K562 (cell line): ENCODE results near the gene ITPR1. TPM values are rescaled to one million over a fixed set of nuclear protein-coding genes. Genes with fewer than 3 reads are reported as not detected.

Experiments used
- ATAC-seq: fragments of 200-7000 bp; cut with Tn5 transposase; 3 replicates; pipeline ENCODE4 v1.9.1; 2020; ENCODE audit warnings: moderate library complexity
- BruUV-seq: library from RNA; stranded (reverse); fragments of 400-500 nt; replicated peaks from 2 replicates; lab custom pipeline; 2021; lab: Mats Ljungman, UMichigan
- CTCF ChIA-PET: fragments of 300-600 bp; formaldehyde crosslinking; extraction: SDS; loops from one replicate; lab custom pipeline; 2021; ENCODE audit warnings: low intra/inter-chr PET ratio; lab: Yijun Ruan, JAX
- POLR2A ChIA-PET: fragments of 300-600, 350-650 bp; sonication (Branson Sonifier 250); formaldehyde crosslinking; extraction: SDS; loops from one replicate; lab custom pipeline; 2021; ENCODE audit warnings: antibody characterized with exemption, inconsistent platforms; lab: Yijun Ruan, JAX
- DNase-seq, 4 experiments: peaks; one replicate each; pipeline versions ENCODE4 v3.0.0 to v3.0.0-alpha.2; 2011 to 2018; ENCODE audit warnings: low spot score in 3 of 4, mixed read lengths in 3 of 4; ENCODE audit errors: extremely low read depth in 1 of 4
- FAIRE-seq: peaks from 2 replicates; lab custom pipeline; 2011; peaks lifted over from hg19 to GRCh38; lab: Jason Lieb, UNC
- H2AFZ ChIP-seq: 2 replicates; pipeline ENCODE4 v1.6.0; 2011; ENCODE audit warnings: low read depth, low read length, control low read depth, inconsistent platforms
- H3K27ac ChIP-seq: fragments of 200-600 bp; 3 replicates; pipeline ENCODE4 v1.8.0; 2011; ENCODE audit warnings: low read depth, mild to moderate bottlenecking, control low read depth, inconsistent platforms, low read length, moderate library complexity, mixed read lengths; ENCODE audit errors: extremely low read depth
- H3K27me3 ChIP-seq, 2 experiments: fragments of 300-600 bp in 1 of 2; 2 replicates in 1 of 2; 3 replicates in 1 of 2; pipeline versions ENCODE4 v1.6.0 to v1.8.0; 2011; ENCODE audit warnings: inconsistent platforms in 2 of 2, low read length in 2 of 2, mild to moderate bottlenecking in 1 of 2, mixed read lengths in 1 of 2, moderate library complexity in 1 of 2; ENCODE audit not compliant: control insufficient read depth in 2 of 2, insufficient read depth in 2 of 2
- H3K36me3 ChIP-seq: fragments of 300-600 bp; 3 replicates; pipeline ENCODE4 v1.8.0; 2011; ENCODE audit warnings: mild to moderate bottlenecking, low read length, inconsistent platforms; ENCODE audit not compliant: control insufficient read depth, insufficient read depth
- H3K4me1 ChIP-seq, 2 experiments: fragments of 200-600 bp in 1 of 2; replicated peaks in 1 of 2; 2 replicates in 1 of 2; 3 replicates in 1 of 2; pipeline versions ENCODE4 v1.5.1 to v1.8.0; 2011; ENCODE audit warnings: inconsistent platforms in 2 of 2, low read length in 2 of 2, mild to moderate bottlenecking in 1 of 2, mixed read lengths in 1 of 2, moderate library complexity in 1 of 2; ENCODE audit not compliant: control insufficient read depth in 2 of 2, insufficient read depth in 2 of 2
- H3K4me2 ChIP-seq: 2 replicates; pipeline ENCODE4 v1.6.1; 2011; ENCODE audit warnings: low read length, control low read depth, inconsistent platforms, mixed read lengths; ENCODE audit not compliant: insufficient read depth
- H3K4me3 ChIP-seq: fragments of 200-600 bp; sonication (generic), shearing (Covaris generic); 2 replicates; pipeline ENCODE4 v1.5.1; 2016; ENCODE audit warnings: control low read depth, inconsistent platforms
- H3K79me2 ChIP-seq: fragments of 200-600 bp; 3 replicates; pipeline ENCODE4 v1.8.0; 2011; ENCODE audit warnings: low read length, inconsistent platforms; ENCODE audit not compliant: control insufficient read depth, insufficient read depth
- H3K9ac ChIP-seq, 2 experiments: 2 replicates each; pipeline versions ENCODE4 v1.6.0 to v1.6.1; 2011; ENCODE audit warnings: low read depth in 2 of 2, low read length in 2 of 2, control low read depth in 1 of 2, inconsistent platforms in 1 of 2, mild to moderate bottlenecking in 1 of 2, mixed read lengths in 1 of 2; ENCODE audit not compliant: insufficient read depth in 1 of 2
- H3K9me1 ChIP-seq: one replicate; pipeline ENCODE4 v1.6.0; 2011; ENCODE audit warnings: inconsistent platforms, mild to moderate bottlenecking, low read length, moderate library complexity; ENCODE audit not compliant: control insufficient read depth, insufficient read depth
- H3K9me3 ChIP-seq: replicated peaks from 2 replicates; pipeline ENCODE4 v1.5.1; 2011; ENCODE audit warnings: low read depth, low read length, inconsistent platforms; ENCODE audit not compliant: control insufficient read depth, insufficient read depth
- H4K20me1 ChIP-seq: replicated peaks from 2 replicates; pipeline ENCODE4 v1.6.1; 2011; ENCODE audit warnings: low read length, inconsistent platforms, mixed read lengths; ENCODE audit not compliant: control insufficient read depth, insufficient read depth
- DMBX1 ChIP-seq: fragments of 250-450 bp; sonication (Bioruptor Pico); IDR thresholded peaks from 2 replicates; pipeline ENCODE4 v1.8.0; 2022; ENCODE audit warnings: inconsistent platforms, mild to moderate bottlenecking, moderate library complexity, borderline replicate concordance
- ESRRB ChIP-seq: fragments of 250-450 bp; sonication (Bioruptor Pico); IDR thresholded peaks from 2 replicates; pipeline ENCODE4 v1.5.0; 2020; ENCODE audit warnings: mild to moderate bottlenecking, moderate library complexity, borderline replicate concordance
- HSF4 ChIP-seq: fragments of 250-450 bp; sonication (Bioruptor Pico); IDR thresholded peaks from 2 replicates; pipeline ENCODE4 v2.1.2; 2022; ENCODE audit warnings: mild to moderate bottlenecking, moderate library complexity, borderline replicate concordance
- LCOR ChIP-seq: sonication (generic); formaldehyde crosslinking; IDR thresholded peaks from 2 replicates; pipeline ENCODE4 v1.8.0; 2022; ENCODE audit warnings: mild to moderate bottlenecking, missing genetic modification reagents
- NBN ChIP-seq: fragments of 450-650 bp; IDR thresholded peaks from 2 replicates; pipeline ENCODE4 v1.6.1; 2016; ENCODE audit warnings: low read depth, mild to moderate bottlenecking
- NFIC ChIP-seq: fragments of 450-650 bp; IDR thresholded peaks from 2 replicates; pipeline ENCODE4 v1.6.1; 2017; ENCODE audit warnings: mild to moderate bottlenecking, inconsistent platforms
- RBFOX2 ChIP-seq: fragments of 200-400 bp; formaldehyde crosslinking; IDR thresholded peaks from 2 replicates; pipeline ENCODE4 v1.6.1; 2017; ENCODE audit warnings: low read depth, mild to moderate bottlenecking, low read length, moderate library complexity
- TCFL5 ChIP-seq: fragments of 250-450 bp; sonication (Bioruptor Pico); conservative IDR thresholded peaks from 2 replicates; pipeline ENCODE4 v1.6.1; 2021; ENCODE audit warnings: mild to moderate bottlenecking, moderate library complexity, matching md5 sums
- ZBTB12 ChIP-seq: fragments of 250-450 bp; sonication (Bioruptor Pico); IDR thresholded peaks from 2 replicates; pipeline ENCODE4 v1.4.0; 2020
- ZBTB33 ChIP-seq: sonication (generic); formaldehyde crosslinking; IDR thresholded peaks from 2 replicates; pipeline ENCODE4 v1.8.1; 2023; ENCODE audit warnings: mild to moderate bottlenecking, missing genetic modification reagents
- ZNF609 ChIP-seq: sonication (generic); formaldehyde crosslinking; IDR thresholded peaks from 2 replicates; pipeline ENCODE4 v1.8.1; 2023; ENCODE audit warnings: missing genetic modification reagents, mild to moderate bottlenecking, borderline replicate concordance
- ZNF785 ChIP-seq: fragments of 250-450 bp; sonication (Bioruptor Pico); IDR thresholded peaks from 2 replicates; pipeline ENCODE4 v1.4.0; 2020; ENCODE audit warnings: mild to moderate bottlenecking
- WGBS: fragments of 100-300 bp; shearing (Covaris generic); methylation state at CpG from one replicate; pipeline ENCODE4 v1.1.6; 2016; ENCODE audit warnings: low coverage, mixed read lengths; ENCODE audit not compliant: insufficient coverage; ENCODE audit errors: missing lambda C conversion rate; 5-methylcytosine and 5-hydroxymethylcytosine counted together
- in situ Hi-C: fragments of 300-500 bp; cut with MboI; formaldehyde crosslinking; loops from 4 replicates; pipeline ENCODE4 v1.15.0; 2018; ENCODE audit warnings: inconsistent platforms, mixed read lengths
- intact Hi-C: fragments of 100-400 bp; cut with micrococcal nuclease; formaldehyde crosslinking; loops from 2 replicates; pipeline ENCODE4 v1.14.2; 2022
- polyA plus RNA-seq, 8 experiments: library from polyadenylated mRNA; depleted of rRNA in 4 of 8; stranded (reverse) in 5 of 8; unstranded in 3 of 8; fragments of >200 nt; fragmentation: Nextera tagmentation in 2 of 8; fragmentation: Illumina TruSeq in 1 of 8; extraction: Ambion mirVana in 2 of 8; extraction: Trizol in 1 of 8; gene quantifications; 2 replicates each; pipeline versions ENCODE4 v1.2.1 to v1.2.3, GENCODE V29; 2011 to 2014; ENCODE audit warnings: inconsistent platforms in 1 of 8, missing spikeins in 1 of 8
- total RNA-seq, 7 experiments: library from RNA; depleted of rRNA in 6 of 7; stranded (reverse); fragments of >200 nt in 6 of 7; fragmentation: Illumina TruSeq in 2 of 7; extraction: Trizol in 2 of 7; gene quantifications; 2 replicates each; pipeline versions ENCODE4 v1.2.1 to v1.2.3, GENCODE V29; 2011 to 2021; ENCODE audit warnings: low replicate concordance in 1 of 7

Gene ITPR1
- total and polyA plus RNA-seq, 9 of the 15 experiments (the other 6 are each of a cell fraction or from before 2014, with no cell fraction given) = 22.4 to 40.0 (median 27.4) TPM

GRCh38 chr3:4823986-4824925 is 331.1 kb downstream of the ITPR1 start:
- ChIA-PET POLR2A (interaction anchor here (0.5 to 5.8 kb wide), 13 partner anchors 9 to 1680 kb away, joined by 3 to 61 read pairs (median 3); no protein-coding TSS in a partner anchor), CTCF (no interaction called here)
- peaks cover 9% of the 10 kb centered on the region for H3K9me1 ChIP-seq
- no peak for ATAC-seq
- DNase-seq = no peak
- H3K4me3 ChIP-seq = no peak overlapping the region
- H3K4me2 ChIP-seq = peak overlapping the region; percentile 64; the same call in 1 of the 2 replicates
- in situ Hi-C loops = no loop called here
- peak overlapping the region in 1 of 2 experiments; percentile 60; a peak in 1 of 4 replicates for H3K9ac ChIP-seq
- peaks cover 94% of the 10 kb centered on the region for H3K36me3 ChIP-seq
- H3K4me1 ChIP-seq = peaks cover 45 to 91% of the 10 kb centered on the region in 2 experiments
- no TSS peak for BruUV-seq
- H2AFZ ChIP-seq = no peak overlapping the region
- no peak for FAIRE-seq
- no peaks in the 10 kb centered on the region for H4K20me1 ChIP-seq
- no peak overlapping the region for H3K27ac ChIP-seq
- no peaks in the 10 kb centered on the region for H3K9me3 ChIP-seq
- intact Hi-C loops = no loop called here
- peaks cover 69% of the 10 kb centered on the region for H3K79me2 ChIP-seq
- 79% methylated on average over 26 of the region's 26 CpGs for WGBS
- no peaks in the 10 kb centered on the region for H3K27me3 ChIP-seq
- TF ChIP-seq RBFOX2 (peak; percentile 47; the same call in 1 of the 2 replicates), ESRRB (no peak), NBN (no peak), ZBTB33 (CRISPR knock-in tag) (peak; percentile 15; the same call in 1 of the 2 replicates), TCFL5 (0 out of 2 replicates have a peak, but pooled peaks have one; percentile 17), NFIC (no peak), HSF4 (no peak), ZNF785 (CRISPR knock-in tag) (no peak), LCOR (CRISPR knock-in tag) (no peak), ZBTB12 (CRISPR knock-in tag) (0 out of 2 replicates have a peak, but pooled peaks have one; percentile 17), DMBX1 (CRISPR knock-in tag) (no peak), ZNF609 (CRISPR knock-in tag) (no peak)
